ENCODE results near the gene CD96.
"Not testable (repeated sequence)": the region's sequence is repeated elsewhere in the genome, so short reads cannot be mapped to it uniquely, and the experiment has no call there.

CD96 gene

DNA sequence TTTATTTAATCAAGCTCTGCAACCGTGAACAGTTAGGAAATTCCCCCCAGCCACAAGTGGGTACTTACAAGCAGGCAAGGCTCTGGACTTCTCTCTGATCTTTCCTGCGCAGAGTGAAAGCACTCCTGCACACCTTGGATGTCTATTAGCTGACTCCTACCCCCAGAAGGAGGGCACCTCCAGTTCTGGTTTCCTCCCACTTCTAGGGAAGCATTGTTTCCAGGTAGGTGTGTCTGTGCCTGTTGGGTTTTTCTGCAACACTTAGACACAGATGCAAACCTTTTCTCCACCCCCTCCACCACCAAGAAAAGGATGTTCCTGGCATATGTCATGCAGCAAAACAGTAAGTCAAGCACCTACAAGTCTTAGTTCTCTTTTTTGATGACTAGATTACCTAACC lies 53.2 kb downstream of the CD96 start, which contains the start of gene ZBED2:
Gene ZBED2 (minus strand): TSS at position 115 of the 400 bp plus-strand sequence. CDS start 1,145 bp downstream, outside the sequence.
- DNase-seq = peak; percentile 87

DNA sequence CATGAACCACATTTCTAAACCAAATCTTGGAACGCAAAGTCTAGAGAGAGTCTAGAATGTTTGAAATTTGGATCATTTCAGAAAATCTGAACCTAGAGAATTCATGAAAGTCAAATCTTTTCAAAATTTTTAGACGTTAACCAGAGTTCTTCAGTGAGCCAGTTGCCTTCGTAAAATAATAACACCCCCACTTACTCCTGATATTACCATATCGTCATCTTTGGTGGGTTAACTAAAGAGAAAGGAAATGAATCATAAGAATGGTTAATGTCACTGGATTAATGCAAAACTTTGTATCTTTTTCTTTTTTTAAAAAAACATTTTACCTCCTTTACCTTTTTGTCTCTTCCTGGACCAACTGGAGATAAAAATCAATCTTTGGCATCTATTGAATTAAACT lies 54.3 kb downstream of the CD96 start:
- peak; percentile 77 for DNase-seq

DNA sequence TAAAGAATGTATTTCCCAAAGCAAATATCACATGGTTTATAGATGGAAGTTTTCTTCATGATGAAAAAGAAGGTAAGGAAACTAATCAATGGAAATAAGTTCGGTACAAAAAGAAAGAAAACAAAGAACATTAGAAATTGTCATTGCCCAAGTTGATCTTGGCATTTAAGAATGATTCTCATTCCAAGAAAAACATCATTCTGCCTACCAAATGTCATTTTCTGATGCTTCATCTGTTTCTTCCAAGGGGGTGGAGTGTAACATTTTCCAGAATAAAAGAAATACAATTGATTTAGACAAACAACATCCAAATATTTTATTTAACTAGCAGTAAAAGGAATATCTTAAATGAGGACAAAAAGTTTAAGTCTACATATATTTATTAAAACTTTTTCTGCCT lies 56.1 kb downstream of the CD96 start:
- no peak for DNase-seq

DNA sequence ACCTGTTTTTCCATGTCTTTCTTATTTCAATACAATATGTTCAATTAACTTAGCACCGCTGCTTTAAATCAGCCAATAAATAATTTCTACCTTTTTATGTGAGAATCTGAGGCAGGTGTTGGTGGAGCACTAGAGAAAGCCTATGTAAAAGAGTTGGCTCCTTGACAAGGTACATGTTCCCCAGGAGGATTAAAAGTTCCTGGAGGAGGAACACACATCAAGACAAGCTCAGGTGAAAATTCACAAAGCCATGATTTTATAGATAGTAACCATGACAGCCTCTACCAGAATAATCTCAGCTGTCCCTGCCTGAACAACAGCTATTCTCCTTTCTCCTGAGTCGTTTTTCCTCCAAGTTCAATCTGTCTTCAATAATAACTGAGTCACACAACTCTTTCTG lies 56.6 kb downstream of the CD96 start:
- DNase-seq = no peak

DNA sequence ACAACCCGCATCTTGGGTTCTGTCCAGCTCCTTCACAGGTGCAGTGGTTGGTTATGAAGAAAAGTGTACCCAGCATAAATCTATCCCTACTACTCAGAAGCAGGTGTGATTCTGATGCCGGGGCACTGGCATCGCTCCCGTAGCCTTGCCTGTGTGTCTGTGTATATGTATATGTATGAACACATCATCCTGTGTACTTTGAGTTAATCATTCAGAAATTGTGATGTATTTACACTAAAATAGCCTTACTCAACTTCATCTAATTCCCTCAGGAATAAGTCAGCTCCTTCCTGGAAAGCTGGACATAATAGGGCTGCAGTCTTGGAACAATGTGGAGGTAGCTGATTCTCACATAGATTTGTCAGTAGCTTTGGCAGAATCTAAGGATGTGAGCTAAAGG lies 59.8 kb downstream of the CD96 start:
- no peak for DNase-seq

DNA sequence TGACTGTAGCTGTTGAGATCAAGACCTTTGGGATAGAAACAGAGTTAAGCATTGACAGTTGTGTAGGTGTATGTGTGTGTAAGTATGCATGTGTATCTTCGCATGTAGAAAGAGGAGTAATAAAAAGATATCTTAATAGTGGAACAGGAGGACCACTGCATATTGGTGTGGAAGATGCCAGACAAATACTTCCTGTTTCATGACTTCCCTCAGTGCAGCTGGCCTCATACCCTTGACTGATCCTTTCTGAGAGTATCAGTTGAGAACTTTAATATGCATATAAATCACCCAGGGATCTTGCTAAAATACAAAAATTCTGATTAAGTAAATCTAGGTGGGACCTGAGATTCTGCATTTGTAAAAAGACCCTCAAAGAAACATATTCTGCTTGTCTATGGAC lies 61.7 kb downstream of the CD96 start:
- no peak for DNase-seq

DNA sequence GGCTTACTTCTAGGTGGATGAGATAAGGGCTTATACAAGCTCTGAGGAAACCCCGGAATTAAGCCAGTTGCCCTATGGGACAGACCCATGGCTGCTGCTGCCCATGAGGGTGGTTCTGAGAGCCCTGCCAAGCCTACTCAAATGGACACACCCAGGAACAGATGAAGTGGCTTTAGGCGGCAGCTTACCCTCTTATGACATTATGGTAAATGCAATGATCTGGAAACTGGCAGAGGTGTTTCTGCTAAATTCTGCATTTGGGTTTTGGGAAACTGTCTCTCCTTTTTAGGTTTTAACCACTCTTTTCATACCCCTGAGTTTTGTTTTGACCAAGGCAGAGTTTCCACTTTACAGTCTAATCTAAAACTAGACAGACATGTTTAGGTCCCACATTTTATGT lies 62.1 kb downstream of the CD96 start:
- peak; percentile 90 for DNase-seq

DNA sequence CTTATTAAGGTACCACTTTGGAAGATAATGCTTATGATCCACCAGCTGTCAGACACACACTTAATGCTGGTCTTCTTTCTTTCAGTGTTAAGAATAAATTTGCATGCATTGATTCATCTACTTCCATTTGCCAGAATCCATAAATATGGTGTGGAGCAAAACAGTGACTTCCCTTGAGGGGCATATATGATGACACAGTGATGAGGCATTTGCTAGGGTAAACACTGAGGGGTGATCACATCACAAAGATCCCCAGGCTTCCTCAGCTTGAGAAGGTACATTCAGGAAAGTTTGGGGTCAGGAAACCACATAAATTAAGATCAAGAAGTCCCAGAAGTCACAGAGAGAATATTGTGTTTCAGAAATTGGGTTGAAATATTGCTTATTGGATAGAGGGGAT lies 63.0 kb downstream of the CD96 start:
- peak; percentile 68 for DNase-seq

DNA sequence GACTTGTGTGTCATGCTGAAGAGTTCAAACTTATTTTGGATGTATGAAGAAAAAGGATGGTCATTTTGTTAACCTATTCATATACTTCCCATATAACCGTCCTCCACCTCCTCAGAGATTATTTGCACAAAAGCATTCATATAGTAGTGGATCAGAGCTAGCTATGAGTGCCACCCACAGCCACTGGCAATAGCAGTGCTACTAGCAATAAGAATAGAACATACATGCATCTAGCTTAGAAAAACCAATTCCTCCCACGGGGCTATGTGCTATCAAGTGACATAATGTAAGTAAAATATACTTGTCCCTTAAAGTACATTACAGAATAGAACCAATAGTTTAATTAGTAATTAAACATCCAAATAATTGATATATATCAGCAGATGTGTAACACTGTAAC lies 63.5 kb downstream of the CD96 start:
- DNase-seq = peak; percentile 48

DNA sequence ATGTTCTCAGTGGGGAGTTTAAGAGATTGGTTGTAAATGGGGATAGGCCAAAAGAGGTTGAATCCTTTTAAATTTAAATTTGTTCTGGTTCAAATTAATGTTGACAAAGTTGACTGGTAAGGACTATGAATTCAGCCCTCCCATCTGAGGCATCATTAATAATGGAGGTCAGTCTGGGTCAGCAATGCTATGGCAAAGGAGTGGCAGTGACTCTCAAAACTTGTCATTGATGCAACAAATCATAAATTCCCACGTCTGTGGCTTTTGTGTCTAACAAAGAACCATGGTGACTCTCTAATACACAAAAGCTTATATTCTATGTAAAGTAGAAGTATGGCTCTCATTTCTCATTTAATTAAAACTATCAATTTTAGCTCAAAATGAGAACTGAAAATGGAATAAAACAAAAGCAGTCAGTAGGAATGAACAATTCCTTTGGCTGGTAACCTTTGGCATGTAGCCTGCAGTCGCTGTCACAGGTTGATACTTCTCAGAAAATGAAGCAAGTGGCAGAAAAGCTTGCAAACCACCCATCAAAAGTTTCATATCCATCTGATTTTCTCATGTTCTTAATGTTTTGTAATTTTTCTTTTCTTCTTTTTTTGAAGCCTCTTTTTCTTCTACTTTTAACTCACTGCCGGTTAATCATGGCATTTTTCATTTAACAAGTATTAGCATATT lies 65.4 kb downstream of the CD96 start:
- peak; percentile 56 for DNase-seq

DNA sequence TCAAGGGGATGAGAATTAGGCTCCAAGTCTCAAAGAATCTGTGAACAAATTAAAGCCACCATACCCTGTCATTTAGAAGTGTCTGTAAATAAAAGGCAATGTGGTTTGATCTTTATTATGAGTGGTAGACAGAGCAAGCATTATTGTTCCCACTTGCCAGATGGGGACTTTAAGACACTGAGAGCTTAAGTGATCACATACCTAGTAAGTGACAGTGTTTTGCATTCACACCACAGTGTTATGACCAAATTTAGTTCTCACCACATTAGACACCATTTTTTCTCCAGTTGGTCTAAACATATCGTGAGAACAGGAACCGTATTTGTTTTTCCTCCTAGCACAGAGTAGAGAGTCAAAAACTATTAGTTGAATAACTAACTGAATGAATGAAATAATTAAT lies 66.4 kb downstream of the CD96 start:
- peak; percentile 62 for DNase-seq

DNA sequence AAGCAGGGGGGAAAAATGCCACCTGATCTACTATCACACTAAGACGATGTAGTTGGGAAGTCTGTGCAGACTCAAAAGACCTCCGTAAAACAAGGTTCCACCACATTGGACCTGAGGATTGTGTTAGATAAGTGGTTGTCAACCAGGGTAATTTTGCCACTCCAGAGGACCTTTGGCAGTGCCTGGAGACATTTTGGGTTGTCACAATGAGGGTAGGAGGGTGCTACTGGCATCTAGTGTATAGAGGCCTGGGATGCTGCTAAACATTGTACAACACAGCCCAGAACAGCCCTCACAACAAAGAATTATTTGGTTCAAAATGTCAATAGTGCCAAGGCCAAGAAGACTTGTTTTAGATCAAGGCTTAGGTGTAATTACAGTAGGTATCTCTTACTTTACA lies 67.7 kb downstream of the CD96 start:
- no peak for DNase-seq

DNA sequence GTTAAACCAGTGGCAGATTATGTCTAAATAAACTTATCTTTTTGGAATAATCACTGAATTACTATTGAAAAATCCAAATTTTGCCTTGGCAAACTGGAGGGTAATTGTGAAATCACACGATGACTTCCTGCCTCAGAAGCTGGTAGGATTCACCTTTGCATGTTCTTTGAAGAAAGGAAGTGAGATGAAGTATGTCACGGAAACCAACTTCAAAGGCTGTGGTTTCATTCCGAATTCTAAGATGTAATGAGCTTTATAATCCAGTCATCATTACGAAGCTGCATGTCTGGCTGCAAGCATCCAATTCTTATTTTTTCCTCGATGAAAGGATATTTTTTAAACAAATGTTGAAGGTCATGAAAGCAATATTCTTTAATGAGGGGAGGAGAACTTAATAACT lies 68.2 kb downstream of the CD96 start:
- peak; percentile 92 for DNase-seq

DNA sequence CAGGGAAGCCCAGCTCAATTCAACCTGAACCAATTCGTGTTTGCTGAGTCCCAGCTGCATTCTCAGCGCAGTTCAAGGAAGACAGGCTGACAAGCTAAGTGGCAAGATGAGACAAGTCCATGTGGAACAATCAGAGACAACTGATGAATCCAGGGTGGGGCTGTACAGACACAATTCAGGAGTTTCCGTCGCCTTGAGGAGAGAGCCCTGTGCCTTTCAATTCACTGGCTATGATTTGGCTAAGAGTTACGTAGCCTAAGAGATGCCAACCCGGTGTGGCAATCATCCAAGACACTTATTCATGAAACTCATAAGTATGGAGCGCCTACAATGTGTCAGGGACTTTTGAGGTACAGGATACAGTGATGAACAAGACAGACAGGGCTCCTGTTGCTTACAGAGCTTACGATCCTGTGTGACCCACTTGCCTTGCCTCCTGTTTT lies 68.6 kb downstream of the CD96 start:
- peak; percentile 63 for DNase-seq

DNA sequence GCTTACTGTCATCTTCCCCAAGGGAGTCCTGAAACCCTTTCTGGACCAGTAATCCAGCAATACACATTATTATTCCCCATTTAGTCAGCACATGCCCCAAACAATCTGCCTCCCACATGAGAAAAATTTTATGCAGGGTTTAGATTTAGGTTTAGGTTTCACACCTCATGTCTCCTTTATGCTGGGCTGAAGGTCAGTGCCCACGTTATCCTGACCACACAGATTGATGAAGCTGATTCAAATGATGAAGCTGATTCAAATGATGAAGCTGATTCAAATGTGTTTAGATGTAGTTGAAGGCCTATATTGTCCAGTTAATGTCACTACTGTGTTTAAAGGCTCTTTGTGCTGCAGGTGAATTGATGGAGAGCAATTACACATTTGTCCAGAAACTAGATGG lies 71.3 kb downstream of the CD96 start:
- DNase-seq = peak; percentile 64

DNA sequence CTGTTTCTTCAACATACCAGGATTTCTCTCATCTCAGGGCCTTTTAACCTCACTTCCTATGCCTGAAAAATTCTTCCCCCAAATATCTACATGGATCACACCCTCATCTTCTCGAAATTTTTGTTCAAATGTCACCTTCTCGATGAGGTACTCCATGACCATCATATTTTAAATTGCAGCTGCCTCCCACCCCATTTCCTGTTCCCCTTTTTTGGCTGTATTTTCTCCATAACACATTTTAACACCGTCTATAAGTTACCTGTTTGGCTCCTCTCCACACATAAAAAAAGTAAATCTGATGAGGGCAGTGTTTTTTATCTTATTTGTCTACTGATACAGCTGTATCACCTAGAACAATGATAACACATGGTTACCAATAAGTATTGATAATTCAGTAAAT lies 73.9 kb downstream of the CD96 start:
- no peak for DNase-seq

DNA sequence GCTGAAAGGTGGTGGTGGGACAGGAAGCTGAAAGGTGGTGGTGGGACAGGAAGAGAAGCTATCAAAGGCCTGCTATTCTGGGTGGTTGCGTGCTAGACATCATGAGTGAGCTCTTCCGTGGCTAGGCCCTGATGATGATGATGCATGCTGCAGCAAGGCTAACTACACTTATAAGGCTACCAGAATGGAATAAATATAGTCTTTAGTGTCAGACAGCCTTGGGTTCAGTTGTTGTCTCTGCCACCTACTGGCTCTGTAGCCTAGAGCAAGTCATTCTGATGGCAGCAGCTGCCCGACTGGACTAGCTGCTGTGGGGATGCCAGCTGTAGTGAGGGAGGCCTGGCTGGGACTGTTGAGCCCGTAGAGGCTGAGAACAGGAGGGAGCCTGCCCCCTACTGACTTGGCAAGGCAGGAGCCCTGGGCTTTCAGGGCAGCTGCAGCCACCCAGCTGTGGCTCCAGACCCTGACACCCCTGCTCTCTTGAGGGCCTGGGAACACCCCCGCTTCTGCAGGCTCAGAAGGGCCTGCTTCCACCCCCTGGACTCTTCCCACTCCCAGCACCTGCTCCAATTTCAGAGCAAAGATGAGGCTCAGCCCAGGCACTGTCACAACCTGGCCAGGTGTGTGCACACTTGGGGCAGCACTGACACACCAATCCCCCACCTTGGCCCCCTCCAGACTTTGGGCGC lies 74.6 kb downstream of the CD96 start:
- peak; percentile 87 for DNase-seq

DNA sequence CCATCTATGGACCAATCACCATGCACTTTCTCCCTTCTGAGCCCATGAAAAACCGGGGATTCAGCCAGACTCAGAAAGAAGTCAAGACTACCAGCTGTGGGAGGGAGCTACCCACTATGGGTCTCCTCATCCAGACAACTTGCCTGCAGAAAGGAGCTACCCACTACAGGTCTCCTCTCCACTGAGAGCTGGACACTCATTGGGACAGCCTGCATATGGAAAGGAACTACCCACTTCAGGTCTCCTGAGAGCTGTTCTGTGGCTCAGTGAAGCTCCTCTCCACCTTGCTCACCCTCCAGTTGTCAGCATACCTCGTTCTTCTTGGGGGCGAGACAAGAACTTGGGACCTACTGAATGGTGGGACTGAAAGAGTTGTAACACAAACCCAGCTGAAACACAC lies 75.4 kb downstream of the CD96 start:
- DNase-seq = no peak

DNA sequence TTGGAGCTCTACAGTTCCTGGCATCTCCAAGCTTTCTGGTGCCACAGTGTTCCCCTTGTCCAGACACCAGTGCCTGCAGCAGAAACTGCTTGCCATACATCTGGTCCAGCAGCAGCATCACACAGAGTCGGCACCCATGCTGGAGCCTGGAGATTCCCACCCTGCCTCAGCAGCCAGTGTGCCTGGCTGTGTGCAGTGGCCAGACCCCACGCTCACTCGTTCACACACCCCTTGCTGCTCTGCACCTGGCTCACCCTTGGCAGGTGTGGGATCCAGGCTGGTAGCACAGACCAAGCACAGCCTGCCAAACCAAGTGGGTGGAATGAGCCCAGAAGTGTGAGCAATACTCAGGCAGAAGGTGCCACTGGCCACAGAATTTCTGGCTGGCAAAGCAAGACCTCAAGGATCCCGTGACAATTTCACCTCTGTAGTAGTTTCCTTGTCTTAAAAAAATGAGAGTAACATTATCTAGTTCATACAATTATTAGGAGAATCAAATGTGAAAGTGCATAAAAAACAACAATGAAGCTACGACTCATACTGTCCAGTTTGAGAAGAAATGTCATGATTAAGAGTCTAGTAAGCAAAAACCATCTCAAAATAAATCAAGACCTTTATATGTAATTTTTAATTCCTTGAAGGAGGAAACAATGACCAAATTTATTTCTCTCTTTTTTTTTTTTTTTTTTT lies 76.1 kb downstream of the CD96 start:
- DNase-seq = no peak

DNA sequence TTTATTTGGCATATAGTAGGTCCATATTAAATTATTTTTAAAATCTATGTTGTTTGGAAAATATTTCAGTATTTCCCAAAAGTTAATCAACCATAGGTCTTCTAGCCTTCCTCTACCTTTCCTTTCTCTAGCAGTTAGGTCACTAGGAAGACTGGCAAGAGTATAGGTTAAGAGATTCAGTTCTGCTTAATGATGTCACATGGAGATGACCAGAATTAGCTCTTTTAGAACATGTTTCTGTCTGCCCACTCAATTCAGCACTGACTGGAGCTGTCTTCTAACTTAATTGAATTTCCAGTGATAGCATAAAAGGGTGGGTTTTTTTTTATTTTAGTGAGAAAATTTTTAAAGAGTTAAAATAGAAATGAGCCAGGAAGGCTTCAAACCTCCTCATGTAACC lies 76.9 kb downstream of the CD96 start:
- no peak for DNase-seq

DNA sequence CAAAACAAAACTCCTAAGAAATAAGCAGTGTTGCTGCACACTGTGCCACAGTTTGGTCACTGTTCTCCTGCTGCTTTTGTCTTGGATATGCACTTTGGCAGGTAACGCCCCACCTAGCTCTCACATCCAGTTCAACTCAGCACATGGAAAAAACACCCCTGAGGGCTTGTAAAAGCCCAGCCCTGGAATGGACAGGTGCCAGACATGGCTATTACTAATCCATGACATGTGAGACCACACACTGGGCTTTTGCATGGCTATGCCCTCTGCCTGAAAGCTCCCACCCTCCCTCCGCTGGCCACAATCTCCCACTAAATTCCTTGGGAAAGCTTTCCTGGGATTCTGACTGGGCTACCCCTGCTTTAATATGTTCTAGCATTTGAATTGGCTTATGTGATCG lies 77.8 kb downstream of the CD96 start:
- DNase-seq = no peak

DNA sequence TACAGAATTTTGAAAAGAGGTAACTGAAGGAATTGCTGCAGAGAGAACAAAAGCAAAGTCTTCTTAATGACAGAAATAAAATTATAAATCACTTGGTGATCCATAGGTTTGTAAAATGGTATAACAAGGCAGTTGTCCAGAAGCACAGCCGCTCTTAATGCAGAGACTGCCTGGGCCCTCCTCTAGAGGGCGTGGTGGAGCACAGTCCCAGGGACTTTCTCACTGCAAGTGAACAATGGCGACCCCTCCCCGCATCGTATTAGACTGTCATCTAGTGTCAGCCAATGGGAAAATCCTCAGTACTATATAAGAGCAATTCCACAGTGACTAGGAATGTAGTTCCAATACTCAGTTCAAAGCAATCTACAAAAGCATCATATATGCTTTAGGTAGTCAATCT lies 79.5 kb downstream of the CD96 start:
- peak; percentile 50 for DNase-seq

DNA sequence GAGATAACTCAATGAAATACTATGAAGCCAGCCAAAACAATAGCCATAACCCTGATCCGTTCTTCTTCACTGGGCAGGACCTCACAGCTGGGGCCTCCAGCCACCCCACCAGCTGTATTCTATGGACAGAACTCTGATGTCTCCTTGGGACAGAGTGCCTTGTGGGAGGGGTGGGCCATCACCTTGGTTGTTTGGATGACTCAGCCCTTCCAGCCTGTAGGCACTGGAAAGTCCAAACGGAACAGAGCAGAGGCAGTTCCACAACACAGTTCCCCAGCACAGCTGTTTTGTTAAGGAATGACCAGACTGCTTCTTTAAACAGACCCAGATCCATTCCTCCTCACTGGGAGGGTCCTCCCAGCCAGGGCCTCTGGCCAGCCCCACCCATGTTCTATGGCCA lies 85.1 kb downstream of the CD96 start:
- DNase-seq = no peak

DNA sequence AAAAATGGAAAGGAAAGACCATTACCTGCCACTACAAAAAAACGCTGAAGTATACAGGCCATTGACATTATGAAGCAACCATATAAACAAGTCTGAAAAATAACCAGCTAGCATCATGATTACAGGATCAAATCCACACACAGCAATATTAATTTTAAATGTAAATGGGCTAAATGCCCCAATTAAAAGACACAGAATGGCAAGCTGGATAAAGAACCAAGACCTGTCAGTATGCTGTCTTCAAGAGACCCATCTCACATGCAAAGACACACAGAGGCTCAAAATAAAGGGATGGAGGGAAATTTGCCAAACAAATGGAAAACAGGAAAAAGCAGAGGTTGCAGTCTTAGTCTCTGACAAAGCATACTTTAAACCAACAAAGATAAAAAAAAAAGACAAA lies 87.0 kb downstream of the CD96 start:
- DNase-seq = not testable (repeated sequence)

Data from activated CD4-positive, alpha-beta T cell treated with anti-CD3 and anti-CD28 coated beads, Interleukin-10, Interleukin-2, amounts not matched to agents 100 ng/mL and 50 ng/mL, durations not matched to agents 16 hours and 8 hours (primary cell).